Measurements from ENCODE around the gene RRP9. TPM values are rescaled to one million over a fixed set of nuclear protein-coding genes. Genes with fewer than 3 reads are reported as not detected.

The RRP9 gene
- total RNA-seq, 2 donors from 2014 or later, result 9.5 to 10.9 TPM

DNA sequence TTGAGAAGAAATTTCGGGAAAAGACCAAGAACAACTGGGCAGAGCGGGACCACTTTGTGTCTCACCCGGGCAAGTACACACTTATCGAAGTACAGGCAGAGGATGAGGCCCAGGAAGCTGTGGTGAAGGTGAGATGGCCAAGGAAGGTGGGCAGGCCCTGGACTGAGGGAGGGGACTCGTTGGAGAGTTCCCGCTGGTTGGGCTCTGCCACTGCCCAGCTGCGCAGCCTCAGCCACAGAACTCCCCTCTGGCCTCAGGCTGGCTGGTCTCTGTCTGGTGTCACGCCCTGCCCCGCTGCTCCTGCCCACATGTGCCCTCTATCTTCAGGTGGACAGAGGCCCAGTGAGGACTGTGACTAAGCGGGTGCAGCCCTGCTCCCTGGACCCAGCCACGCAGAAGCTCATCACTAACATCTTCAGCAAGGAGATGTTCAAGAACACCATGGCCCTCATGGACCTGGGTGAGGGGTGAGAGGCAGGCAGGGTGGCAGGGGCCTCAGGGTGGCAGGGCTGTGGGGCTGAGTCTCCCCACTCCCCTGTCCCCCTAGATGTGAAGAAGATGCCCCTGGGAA lies 2.8 kb upstream of the RRP9 start:
- no peaks in the 10 kb centered on the region for H3K9me3 ChIP-seq (ENCODE audit: control insufficient read depth, low read length, poor library complexity, severe bottlenecking)
- Mint-ChIP-seq H3K27ac (peak overlapping the region; percentile 37), H3K36me3 (ENCODE audit: low read depth) (no peaks in the 10 kb centered on the region), H3K4me3 (no peak overlapping the region), H3K4me1 (peaks cover 21% of the 10 kb centered on the region), H3K27me3 (no peaks in the 10 kb centered on the region)
- no peak for DNase-seq
- no peak for ATAC-seq

DNA sequence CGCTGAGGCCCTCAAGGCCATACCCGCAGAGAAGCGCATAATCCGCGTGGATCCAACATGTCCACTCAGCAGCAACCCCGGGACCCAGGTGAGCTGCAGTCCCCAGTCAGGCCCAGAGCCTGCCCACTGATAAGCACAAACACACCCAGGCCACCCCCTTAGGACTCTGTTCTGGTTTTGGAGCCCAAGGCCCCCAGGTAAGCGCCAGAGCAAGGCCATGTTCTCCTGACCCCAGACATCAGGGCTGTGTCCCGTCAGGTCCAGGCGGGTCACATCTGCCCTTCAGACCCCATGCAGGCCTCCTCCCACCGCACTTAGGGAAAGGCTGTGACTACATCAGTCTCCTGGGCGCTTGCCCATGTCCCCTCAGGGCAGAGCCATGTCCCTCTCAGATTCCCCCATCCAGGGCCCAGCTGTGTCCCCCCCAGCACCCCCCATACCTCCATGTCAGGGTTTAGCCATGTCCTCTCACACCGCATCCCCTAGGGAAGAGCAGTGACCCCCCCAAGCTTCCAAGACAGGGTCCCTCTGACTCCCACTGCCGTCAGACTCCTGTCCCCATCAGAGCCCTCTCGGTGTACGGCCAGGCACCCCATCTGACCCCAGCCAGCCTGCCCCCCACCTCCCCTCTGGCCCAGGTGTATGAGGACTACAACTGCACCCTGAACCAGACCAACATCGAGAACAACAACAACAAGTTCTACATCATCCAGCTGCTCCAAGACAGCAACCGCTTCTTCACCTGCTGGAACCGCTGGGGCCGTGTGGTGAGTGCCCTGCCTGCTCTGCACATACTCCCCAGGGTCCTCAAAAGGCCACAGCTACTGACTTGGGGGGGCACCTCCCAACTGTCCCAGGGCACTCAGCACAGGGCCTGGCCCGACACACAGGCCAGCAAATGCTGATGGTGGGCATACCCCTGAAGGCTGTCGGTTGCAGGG lies 2.0 kb upstream of the RRP9 start:
- H3K27me3 Mint-ChIP-seq, result no peaks in the 10 kb centered on the region
- DNase-seq (no peak), ATAC-seq (no peak)
- peak overlapping the region; percentile 62 for H3K4me3 Mint-ChIP-seq
- H3K4me1 Mint-ChIP-seq, result peaks cover 25% of the 10 kb centered on the region
- H3K9me3 ChIP-seq (ENCODE audit: control insufficient read depth, low read length, poor library complexity, severe bottlenecking), result no peaks in the 10 kb centered on the region
- H3K27ac Mint-ChIP-seq, result peak overlapping the region; percentile 79
- H3K36me3 Mint-ChIP-seq (ENCODE audit: low read depth), result no peaks in the 10 kb centered on the region

DNA sequence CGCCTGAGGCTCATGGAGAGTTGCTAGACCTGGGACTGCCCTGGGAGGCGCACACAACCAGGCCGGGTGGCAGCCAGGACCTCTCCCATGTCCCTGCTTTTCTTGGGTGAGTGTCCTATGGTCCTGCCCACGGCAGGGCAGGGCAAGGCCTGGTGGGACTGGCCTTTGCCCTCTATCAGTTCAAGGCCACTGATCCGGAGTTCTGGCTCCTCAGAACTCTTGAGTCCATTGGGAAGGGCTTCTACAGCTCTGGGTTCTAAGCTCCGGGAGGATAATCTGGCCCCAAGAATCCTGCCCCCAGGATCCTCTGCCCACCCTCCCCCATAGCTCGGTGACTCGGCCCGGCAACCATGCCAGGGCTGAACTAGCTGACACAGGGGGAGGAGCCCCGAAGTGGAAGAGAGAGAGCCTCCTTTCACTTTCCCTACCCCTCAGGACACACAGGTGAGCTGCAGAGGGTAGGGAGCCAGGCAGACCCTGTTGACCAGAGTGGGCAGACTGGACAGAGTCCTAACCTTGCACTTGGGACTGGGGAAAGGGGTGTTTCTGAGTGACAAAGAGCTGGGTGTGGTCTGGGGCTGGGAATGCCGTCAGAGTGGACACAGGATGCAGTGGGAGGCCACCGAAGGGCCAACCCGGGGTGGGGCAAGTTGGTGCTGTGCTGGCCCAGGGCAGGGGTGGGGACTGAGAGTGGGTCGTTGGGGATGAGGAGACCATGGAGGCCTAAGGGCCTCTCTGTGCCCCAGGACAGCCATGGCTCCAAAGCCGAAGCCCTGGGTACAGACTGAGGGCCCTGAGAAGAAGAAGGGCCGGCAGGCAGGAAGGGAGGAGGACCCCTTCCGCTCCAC lies 1.1 kb upstream of the RRP9 start:
- no peak for DNase-seq
- H3K27me3 Mint-ChIP-seq, result no peaks in the 10 kb centered on the region
- ATAC-seq, result no peak
- H3K36me3 Mint-ChIP-seq (ENCODE audit: low read depth), result peaks cover 2% of the 10 kb centered on the region
- H3K27ac Mint-ChIP-seq, result peak overlapping the region; percentile 79
- peak overlapping the region; percentile 95 for H3K4me3 Mint-ChIP-seq
- peaks cover 25% of the 10 kb centered on the region for H3K4me1 Mint-ChIP-seq
- H3K9me3 ChIP-seq (ENCODE audit: control insufficient read depth, low read length, poor library complexity, severe bottlenecking), result no peaks in the 10 kb centered on the region

DNA sequence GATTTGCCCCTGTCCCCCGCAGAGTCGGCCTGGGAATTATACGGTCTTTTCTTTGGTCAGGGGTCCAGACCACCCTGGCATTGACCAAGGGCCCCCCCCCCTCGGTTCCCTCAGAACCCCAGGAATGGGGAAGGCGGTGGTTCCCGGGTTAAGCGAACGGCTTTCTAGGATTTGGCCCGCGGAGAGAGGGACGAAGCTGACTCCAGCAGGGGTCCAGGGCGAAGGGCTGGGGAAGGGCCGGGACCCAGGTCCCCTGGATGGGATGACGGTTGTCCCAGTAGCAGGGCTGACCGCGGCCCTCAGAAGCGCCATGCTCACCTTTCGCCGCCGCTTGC lies 274 bp downstream of the RRP9 start:
- Mint-ChIP-seq H3K36me3 (ENCODE audit: low read depth) (peaks cover 2% of the 10 kb centered on the region), H3K4me3 (peak overlapping the region; percentile 95), H3K4me1 (peaks cover 26% of the 10 kb centered on the region), H3K27ac (peak overlapping the region; percentile 79), H3K27me3 (no peaks in the 10 kb centered on the region)
- DNase-seq, result no peak
- ATAC-seq, result no peak
- H3K9me3 ChIP-seq (ENCODE audit: control insufficient read depth, low read length, poor library complexity, severe bottlenecking), result no peaks in the 10 kb centered on the region

- ATAC-seq (no peak), DNase-seq (no peak)
- Mint-ChIP-seq H3K27me3 (no peaks in the 10 kb centered on the region), H3K27ac (peak overlapping the region; percentile 79), H3K36me3 (ENCODE audit: low read depth) (peaks cover 2% of the 10 kb centered on the region), H3K4me3 (peak overlapping the region; percentile 95), H3K4me1 (peaks cover 26% of the 10 kb centered on the region)
- no peaks in the 10 kb centered on the region for H3K9me3 ChIP-seq (ENCODE audit: control insufficient read depth, low read length, poor library complexity, severe bottlenecking)
Observed at GRCh38 chr3:51940648-51941462, 849 bp downstream of the RRP9 start.

- H3K4me1 Mint-ChIP-seq, result peaks cover 26% of the 10 kb centered on the region
- DNase-seq (no peak), ATAC-seq (no peak)
- H3K4me3 Mint-ChIP-seq, result no peak overlapping the region
- peaks cover 2% of the 10 kb centered on the region for H3K36me3 Mint-ChIP-seq (ENCODE audit: low read depth)
- H3K27me3 Mint-ChIP-seq, result no peaks in the 10 kb centered on the region
- H3K9me3 ChIP-seq (ENCODE audit: control insufficient read depth, low read length, poor library complexity, severe bottlenecking), result no peaks in the 10 kb centered on the region
- no peak overlapping the region for H3K27ac Mint-ChIP-seq
Observed at GRCh38 chr3:51938780-51939425, 2.8 kb downstream of the RRP9 start.

- H3K4me3 Mint-ChIP-seq, result no peak overlapping the region
- peaks cover 4% of the 10 kb centered on the region for H3K36me3 Mint-ChIP-seq (ENCODE audit: low read depth)
- H3K27ac Mint-ChIP-seq, result no peak overlapping the region
- H3K9me3 ChIP-seq (ENCODE audit: control insufficient read depth, low read length, poor library complexity, severe bottlenecking), result no peaks in the 10 kb centered on the region
- peaks cover 24% of the 10 kb centered on the region for H3K4me1 Mint-ChIP-seq
- H3K27me3 Mint-ChIP-seq, result no peaks in the 10 kb centered on the region
- no peak for DNase-seq
- ATAC-seq, result no peak
Observed at GRCh38 chr3:51937611-51938450, 3.9 kb downstream of the RRP9 start.

GRCh38 chr3:51937014-51937413 lies 4.7 kb downstream of the RRP9 start:
- Mint-ChIP-seq H3K4me1 (peaks cover 22% of the 10 kb centered on the region), H3K27me3 (no peaks in the 10 kb centered on the region), H3K36me3 (ENCODE audit: low read depth) (peaks cover 4% of the 10 kb centered on the region), H3K4me3 (no peak overlapping the region), H3K27ac (no peak overlapping the region)
- DNase-seq (no peak), ATAC-seq (no peak)
- H3K9me3 ChIP-seq (ENCODE audit: control insufficient read depth, low read length, poor library complexity, severe bottlenecking), result no peaks in the 10 kb centered on the region

GRCh38 chr3:51935886-51936755 lies 5.6 kb downstream of the RRP9 start:
- no peaks in the 10 kb centered on the region for H3K9me3 ChIP-seq (ENCODE audit: control insufficient read depth, low read length, poor library complexity, severe bottlenecking)
- Mint-ChIP-seq H3K4me1 (peaks cover 16% of the 10 kb centered on the region), H3K27ac (no peak overlapping the region), H3K27me3 (no peaks in the 10 kb centered on the region), H3K36me3 (ENCODE audit: low read depth) (peaks cover 4% of the 10 kb centered on the region), H3K4me3 (no peak overlapping the region)
- DNase-seq (no peak), ATAC-seq (no peak)

DNA sequence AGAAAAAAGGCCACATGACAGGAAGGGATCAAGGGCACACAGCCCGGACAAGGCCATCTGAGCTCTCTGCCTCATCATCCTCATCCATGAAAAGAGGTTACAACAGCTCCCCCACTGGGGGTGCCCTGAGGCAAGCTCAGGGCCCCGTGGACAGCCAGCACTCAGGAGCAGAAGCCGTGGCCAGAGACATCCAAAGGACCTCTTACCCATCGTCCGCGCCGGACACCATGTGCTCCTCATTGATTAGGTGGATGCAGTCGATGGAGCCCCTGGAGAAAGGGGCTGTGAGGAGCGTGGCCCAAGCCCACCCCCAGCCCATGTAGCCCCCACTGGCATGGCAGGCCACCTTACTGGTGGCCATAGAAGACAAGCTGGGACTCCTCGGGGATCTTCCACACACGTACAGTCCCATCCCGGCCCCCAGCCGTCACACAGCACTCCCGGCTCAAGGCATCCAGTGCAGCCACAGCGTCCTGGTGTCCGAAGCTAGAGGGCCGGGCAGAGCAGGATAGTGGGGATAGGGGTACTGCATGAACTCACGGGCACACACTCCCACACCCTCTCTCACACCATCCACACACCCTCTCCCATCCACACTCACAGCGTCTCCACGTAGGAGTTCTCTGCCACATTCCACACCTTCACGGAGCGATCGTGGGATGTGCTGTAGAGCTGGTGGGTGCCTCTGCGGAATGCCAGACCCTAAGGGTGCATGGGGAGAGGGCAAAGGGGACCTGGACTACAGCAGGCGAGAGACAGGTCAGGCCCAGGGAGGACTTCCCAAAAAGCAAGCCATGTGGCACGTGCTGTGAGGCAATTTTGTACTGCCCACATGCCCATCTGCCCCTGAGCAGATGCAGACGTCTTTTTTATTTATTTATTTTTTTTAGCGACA lies 6.5 kb downstream of the RRP9 start:
- H3K36me3 Mint-ChIP-seq (ENCODE audit: low read depth), result peaks cover 4% of the 10 kb centered on the region
- no peak for DNase-seq
- H3K9me3 ChIP-seq (ENCODE audit: control insufficient read depth, low read length, poor library complexity, severe bottlenecking), result no peaks in the 10 kb centered on the region
- H3K27ac Mint-ChIP-seq, result no peak overlapping the region
- H3K4me1 Mint-ChIP-seq, result peaks cover 8% of the 10 kb centered on the region
- ATAC-seq, result no peak
- H3K4me3 Mint-ChIP-seq, result no peak overlapping the region
- H3K27me3 Mint-ChIP-seq, result no peaks in the 10 kb centered on the region

Data from T-helper 17 cell (primary cell).